ENCODE measurements around the gene RNF126. TPM values are rescaled to one million over a fixed set of nuclear protein-coding genes. Genes with fewer than 3 reads are reported as not detected.

RNF126 gene
- total and polyA plus RNA-seq, 8 donors = 21.1 to 240 (median 35.0) TPM

DNA sequence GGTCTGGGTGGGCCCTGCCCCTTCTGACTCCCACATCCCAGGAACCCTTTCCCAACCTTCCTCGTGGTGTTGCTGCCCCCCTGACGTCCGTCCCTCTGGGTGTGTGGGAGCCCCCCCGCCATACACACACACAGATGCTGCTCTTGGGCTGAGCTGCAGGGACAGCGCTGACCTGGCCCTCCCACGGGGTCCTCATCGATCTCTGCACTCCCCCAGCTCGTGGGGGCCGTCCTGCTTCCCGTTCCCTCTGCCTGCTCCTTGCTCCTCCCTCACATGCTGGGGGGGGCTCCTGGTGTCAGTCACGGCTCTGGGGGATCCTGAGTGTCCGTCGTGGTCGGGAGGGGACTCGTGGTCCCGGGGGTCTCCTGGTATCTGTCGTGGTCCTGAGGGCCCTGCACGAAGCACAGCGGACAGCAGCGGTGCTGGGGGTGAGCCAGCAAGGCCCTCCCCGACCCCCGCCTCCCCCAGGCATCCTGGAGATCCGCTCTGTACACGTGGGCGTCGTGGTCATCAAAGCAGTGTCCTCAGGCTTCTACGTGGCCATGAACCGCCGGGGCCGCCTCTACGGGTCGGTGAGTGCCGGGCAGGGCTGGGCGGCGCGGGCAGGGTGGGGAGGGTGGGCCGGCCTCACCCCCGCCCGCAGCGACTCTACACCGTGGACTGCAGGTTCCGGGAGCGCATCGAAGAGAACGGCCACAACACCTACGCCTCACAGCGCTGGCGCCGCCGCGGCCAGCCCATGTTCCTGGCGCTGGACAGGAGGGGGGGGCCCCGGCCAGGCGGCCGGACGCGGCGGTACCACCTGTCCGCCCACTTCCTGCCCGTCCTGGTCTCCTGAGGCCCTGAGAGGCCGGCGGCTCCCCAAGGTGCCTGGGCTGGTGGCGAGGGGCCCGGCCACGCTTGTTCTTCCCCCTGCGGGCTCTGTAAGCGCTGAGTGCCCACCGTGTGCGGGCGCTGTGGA lies 20.0 kb downstream of the RNF126 start:
- H3K9me3 ChIP-seq = no peaks in the 10 kb centered on the region
- DNase-seq = no peak
- WGBS, 5 donors = 76 to 85% (median 84%) methylated on average over 34 to 70 of the region's 70 CpGs

DNA sequence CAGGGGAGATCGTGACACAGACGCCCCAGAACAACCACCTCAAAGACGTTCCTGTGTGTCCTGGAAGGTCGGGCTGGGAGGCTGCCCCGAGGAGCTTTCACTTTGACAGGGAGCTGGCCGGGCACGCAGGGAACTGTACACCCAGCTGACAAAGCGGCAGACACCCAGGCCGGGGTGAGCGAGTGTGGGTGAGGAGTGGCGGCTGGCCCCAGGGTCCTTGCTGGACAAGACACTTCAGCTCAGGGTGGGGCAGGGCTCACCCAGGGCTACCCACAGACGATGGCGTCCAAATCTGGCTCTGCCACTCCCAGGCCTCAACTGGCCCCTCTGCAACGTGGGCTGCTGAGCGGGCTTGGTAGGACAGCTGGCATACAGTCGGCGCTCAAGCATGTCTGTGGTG lies 21.3 kb downstream of the RNF126 start:
- no peak for DNase-seq

More for the DNA sequence above, 20.0 kb downstream of the RNF126 start:
- Histone ChIP-seq H3K4me1 (peaks cover 13 to 19% (median 16%) of the 10 kb centered on the region in 4 donors), H3K36me3 (peaks cover 19 to 42% (median 38%) of the 10 kb centered on the region in 4 donors), H3K27ac (no peak overlapping the region), H3K4me3 (no peak overlapping the region), H3K27me3 (peaks cover 0 to 10% (median 0%) of the 10 kb centered on the region in 3 donors)
- TF ChIP-seq, protein P1, sequence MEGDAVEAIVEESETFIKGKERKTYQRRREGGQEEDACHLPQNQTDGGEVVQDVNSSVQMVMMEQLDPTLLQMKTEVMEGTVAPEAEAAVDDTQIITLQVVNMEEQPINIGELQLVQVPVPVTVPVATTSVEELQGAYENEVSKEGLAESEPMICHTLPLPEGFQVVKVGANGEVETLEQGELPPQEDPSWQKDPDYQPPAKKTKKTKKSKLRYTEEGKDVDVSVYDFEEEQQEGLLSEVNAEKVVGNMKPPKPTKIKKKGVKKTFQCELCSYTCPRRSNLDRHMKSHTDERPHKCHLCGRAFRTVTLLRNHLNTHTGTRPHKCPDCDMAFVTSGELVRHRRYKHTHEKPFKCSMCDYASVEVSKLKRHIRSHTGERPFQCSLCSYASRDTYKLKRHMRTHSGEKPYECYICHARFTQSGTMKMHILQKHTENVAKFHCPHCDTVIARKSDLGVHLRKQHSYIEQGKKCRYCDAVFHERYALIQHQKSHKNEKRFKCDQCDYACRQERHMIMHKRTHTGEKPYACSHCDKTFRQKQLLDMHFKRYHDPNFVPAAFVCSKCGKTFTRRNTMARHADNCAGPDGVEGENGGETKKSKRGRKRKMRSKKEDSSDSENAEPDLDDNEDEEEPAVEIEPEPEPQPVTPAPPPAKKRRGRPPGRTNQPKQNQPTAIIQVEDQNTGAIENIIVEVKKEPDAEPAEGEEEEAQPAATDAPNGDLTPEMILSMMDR (IDR thresholded peaks at IDR 0.05) = no peak
- TF ChIP-seq EP300 (IDR thresholded peaks at IDR 0.05) = no peak
- no peak for TF ChIP-seq POLR2A (IDR thresholded peaks at IDR 0.05)
- TF ChIP-seq POLR2AphosphoS5 (IDR thresholded peaks at IDR 0.05) = no peak
- intact Hi-C loops (cut with DNase I; ENCODE audit: low total_unique reads) = no loop called here

GRCh38 chr19:640606-641189 lies 22.3 kb downstream of the RNF126 start:
- Histone ChIP-seq H3K4me3 (no peak overlapping the region), H3K27me3 (peaks cover 0 to 10% (median 0%) of the 10 kb centered on the region in 3 donors), H3K9me3 (no peaks in the 10 kb centered on the region), H3K36me3 (peaks cover 0 to 18% (median 14%) of the 10 kb centered on the region in 4 donors), H3K4me1 (peaks cover 13 to 19% (median 16%) of the 10 kb centered on the region in 4 donors), H3K27ac (no peak overlapping the region)
- WGBS, 5 donors = 81 to 92% (median 90%) methylated on average over 6 to 31 of the region's 31 CpGs
- DNase-seq = no peak
- intact Hi-C loops (cut with DNase I; ENCODE audit: low total_unique reads) = no loop called here
- TF ChIP-seq POLR2AphosphoS5 (IDR thresholded peaks at IDR 0.05) = no peak
- TF ChIP-seq POLR2A (IDR thresholded peaks at IDR 0.05) = no peak
- TF ChIP-seq EP300 (IDR thresholded peaks at IDR 0.05) = no peak
- TF ChIP-seq, protein P1 (IDR thresholded peaks at IDR 0.05) = no peak

More for the DNA sequence above, 21.3 kb downstream of the RNF126 start:
- Histone ChIP-seq H3K27me3 (peaks cover 0 to 10% (median 0%) of the 10 kb centered on the region in 3 donors), H3K9me3 (no peaks in the 10 kb centered on the region), H3K4me1 (peaks cover 13 to 19% (median 16%) of the 10 kb centered on the region in 4 donors), H3K36me3 (peaks cover 6 to 28% (median 24%) of the 10 kb centered on the region in 4 donors), H3K4me3 (no peak overlapping the region), H3K27ac (no peak overlapping the region)
- intact Hi-C loops (cut with DNase I; ENCODE audit: low total_unique reads) = no loop called here
- WGBS, 5 donors = 45 to 69% (median 66%) methylated on average over 13 to 17 of the region's 17 CpGs
- no peak for TF ChIP-seq POLR2A (IDR thresholded peaks at IDR 0.05)

DNA sequence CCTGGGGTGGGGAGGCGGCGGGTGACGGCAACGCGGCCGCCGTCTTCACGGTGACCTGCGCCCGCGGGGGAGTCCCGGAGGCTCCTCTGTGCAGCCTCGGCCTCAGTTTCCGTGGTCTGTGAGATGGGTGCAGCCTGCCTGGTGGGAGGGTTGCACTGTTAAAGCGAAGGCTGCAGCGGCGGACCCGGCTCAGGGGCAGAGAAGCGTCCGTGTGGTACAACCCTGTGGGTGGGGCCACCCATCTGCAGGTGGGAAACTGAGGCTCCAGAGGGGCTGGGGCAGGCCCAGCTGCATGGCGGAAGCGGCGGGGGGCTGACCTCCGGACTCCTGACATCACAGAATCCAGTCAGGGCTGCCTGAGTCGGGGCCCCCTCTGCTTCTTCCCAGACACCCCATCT lies 22.9 kb downstream of the RNF126 start:
- Histone ChIP-seq H3K27ac (peak overlapping the region in 3 of 5 donors; percentile 29 to 73 (median 41)), H3K9me3 (no peaks in the 10 kb centered on the region), H3K27me3 (peaks cover 0 to 10% (median 0%) of the 10 kb centered on the region in 3 donors), H3K4me3 (peak overlapping the region; percentile 45 to 55 (median 48)), H3K36me3 (peaks cover 0 to 13% (median 10%) of the 10 kb centered on the region in 4 donors), H3K4me1 (peaks cover 13 to 19% (median 16%) of the 10 kb centered on the region in 4 donors)
- TF ChIP-seq POLR2AphosphoS5 (IDR thresholded peaks at IDR 0.05) = no peak
- no peak for TF ChIP-seq POLR2A (IDR thresholded peaks at IDR 0.05)
- TF ChIP-seq, protein P1 (IDR thresholded peaks at IDR 0.05) = no peak
- TF ChIP-seq EP300 (IDR thresholded peaks at IDR 0.05) = no peak
- no peak for DNase-seq
- 43 to 58% (median 52%) methylated on average over 16 to 25 of the region's 25 CpGs for WGBS, 5 donors
- intact Hi-C loops (cut with DNase I; ENCODE audit: low total_unique reads) = no loop called here
